ENCODE measurements around the gene MAP3K21. TPM values are rescaled to one million over a fixed set of nuclear protein-coding genes. Genes with fewer than 3 reads are reported as not detected.

MAP3K21 gene
- total RNA-seq, 1 donor from 2014 or later, result 0.52 TPM

DNA sequence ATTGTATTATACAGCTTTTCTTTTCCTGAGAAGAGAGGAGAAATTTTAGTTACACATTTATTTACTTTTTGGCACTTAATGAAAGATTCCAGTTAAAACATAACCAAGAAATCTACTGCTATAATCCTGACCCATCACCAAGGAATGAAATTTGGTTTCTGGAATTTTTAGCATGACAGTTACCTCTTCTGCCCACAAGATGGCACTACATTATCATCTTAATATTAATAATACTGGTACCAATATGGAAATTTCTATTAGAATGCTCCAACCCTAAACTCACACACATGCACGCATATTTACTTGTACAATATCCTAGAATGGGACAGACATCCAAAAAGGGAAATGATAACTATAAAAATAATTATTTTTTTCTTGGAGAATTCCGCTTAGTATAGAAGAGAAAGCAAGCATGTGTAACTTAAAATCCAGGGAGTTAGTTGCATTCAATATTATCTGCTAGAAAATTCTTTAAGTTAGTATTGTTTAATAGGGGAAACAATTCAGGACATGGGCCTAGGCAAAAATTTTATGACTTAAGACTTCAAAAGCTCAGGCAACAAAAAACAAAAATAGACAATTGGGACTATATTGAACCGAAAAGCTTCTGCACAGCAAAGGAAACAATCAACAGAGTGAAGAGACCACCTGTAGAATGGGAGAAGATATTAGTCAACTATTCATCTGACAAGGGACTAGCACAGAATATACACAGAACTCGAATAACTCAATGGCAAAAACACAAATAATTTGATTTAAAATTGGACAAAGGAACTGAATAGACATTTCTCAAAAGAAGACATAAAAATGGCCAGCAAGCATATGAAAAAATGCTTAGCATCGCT is 37.4 kb downstream of the MAP3K21 start:
- Histone ChIP-seq H3K36me3 (ENCODE audit: control insufficient read depth in 3 of 3, insufficient read depth in 3 of 3, low read length in 3 of 3) (no peaks in the 10 kb centered on the region), H3K9me3 (ENCODE audit: control insufficient read depth in 3 of 3, low read length in 3 of 3) (no peaks in the 10 kb centered on the region), H3K27me3 (ENCODE audit: control insufficient read depth in 3 of 3, insufficient read depth in 3 of 3, low read length in 3 of 3) (peaks cover 0 to 8% (median 0%) of the 10 kb centered on the region in 3 donors), H3K4me1 (ENCODE audit: control insufficient read depth in 3 of 3, insufficient read depth in 3 of 3, low read length in 3 of 3) (no peaks in the 10 kb centered on the region), H3K27ac (ENCODE audit: low read depth, low read length) (no peak overlapping the region), H3K4me3 (ENCODE audit: low read length in 3 of 3) (no peak overlapping the region), H3K9ac (ENCODE audit: low read depth in 1 of 3, low read length in 3 of 3) (no peak overlapping the region)

- Histone ChIP-seq H3K4me1 (ENCODE audit: control insufficient read depth in 3 of 3, insufficient read depth in 3 of 3, low read length in 3 of 3) (no peaks in the 10 kb centered on the region), H3K9ac (ENCODE audit: low read depth in 1 of 3, low read length in 3 of 3) (no peak overlapping the region), H3K27me3 (ENCODE audit: control insufficient read depth in 3 of 3, insufficient read depth in 3 of 3, low read length in 3 of 3) (peaks cover 0 to 8% (median 0%) of the 10 kb centered on the region in 3 donors), H3K4me3 (ENCODE audit: low read length in 3 of 3) (no peak overlapping the region), H3K9me3 (ENCODE audit: control insufficient read depth in 3 of 3, low read length in 3 of 3) (no peaks in the 10 kb centered on the region), H3K27ac (ENCODE audit: low read depth, low read length) (no peak overlapping the region), H3K36me3 (ENCODE audit: control insufficient read depth in 3 of 3, insufficient read depth in 3 of 3, low read length in 3 of 3) (no peaks in the 10 kb centered on the region)
Measured at GRCh38 chr1:233366575-233366974, 39.1 kb downstream of the MAP3K21 start.

DNA sequence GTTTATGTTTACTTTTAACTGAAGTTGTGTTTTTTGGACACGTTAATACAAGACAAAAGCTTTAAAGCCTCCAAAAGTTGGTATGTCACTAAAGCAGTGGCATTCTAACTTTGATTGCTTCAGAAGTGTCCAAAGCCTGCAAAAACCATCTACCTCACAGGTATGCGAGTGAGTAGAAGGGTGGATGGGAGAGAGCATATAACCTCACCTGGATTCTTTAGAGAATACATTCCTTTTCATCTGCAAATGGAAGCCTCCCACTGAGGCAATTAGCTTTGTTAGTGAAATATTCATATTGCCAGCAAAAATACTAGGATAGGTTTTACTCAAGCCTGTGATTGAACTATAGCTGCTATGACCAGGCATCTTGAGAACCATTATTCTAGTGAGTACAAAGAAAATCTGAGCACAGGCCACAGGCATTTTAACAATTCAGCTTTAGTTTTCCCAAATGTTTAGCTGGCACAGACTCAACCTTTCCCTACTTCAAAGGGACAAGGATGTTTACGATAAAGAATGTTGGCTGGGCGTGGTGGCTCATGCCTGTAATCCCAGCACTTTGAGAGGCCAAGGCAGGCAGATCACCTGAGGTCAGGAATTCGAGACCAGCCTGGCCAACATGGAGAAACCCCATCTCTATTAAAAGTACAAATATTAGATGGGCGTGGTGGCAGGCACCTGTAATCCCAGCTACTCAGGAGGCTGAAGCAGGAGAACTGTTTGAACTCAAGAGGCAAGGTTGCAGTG is 39.7 kb downstream of the MAP3K21 start:
- Histone ChIP-seq H3K27ac (ENCODE audit: low read depth, low read length) (no peak overlapping the region), H3K9ac (ENCODE audit: low read depth in 1 of 3, low read length in 3 of 3) (no peak overlapping the region), H3K4me3 (ENCODE audit: low read length in 3 of 3) (no peak overlapping the region), H3K36me3 (ENCODE audit: control insufficient read depth in 3 of 3, insufficient read depth in 3 of 3, low read length in 3 of 3) (no peaks in the 10 kb centered on the region), H3K27me3 (ENCODE audit: control insufficient read depth in 3 of 3, insufficient read depth in 3 of 3, low read length in 3 of 3) (peaks cover 0 to 2% (median 0%) of the 10 kb centered on the region in 3 donors), H3K4me1 (ENCODE audit: control insufficient read depth in 3 of 3, insufficient read depth in 3 of 3, low read length in 3 of 3) (no peaks in the 10 kb centered on the region), H3K9me3 (ENCODE audit: control insufficient read depth in 3 of 3, low read length in 3 of 3) (no peaks in the 10 kb centered on the region)

DNA sequence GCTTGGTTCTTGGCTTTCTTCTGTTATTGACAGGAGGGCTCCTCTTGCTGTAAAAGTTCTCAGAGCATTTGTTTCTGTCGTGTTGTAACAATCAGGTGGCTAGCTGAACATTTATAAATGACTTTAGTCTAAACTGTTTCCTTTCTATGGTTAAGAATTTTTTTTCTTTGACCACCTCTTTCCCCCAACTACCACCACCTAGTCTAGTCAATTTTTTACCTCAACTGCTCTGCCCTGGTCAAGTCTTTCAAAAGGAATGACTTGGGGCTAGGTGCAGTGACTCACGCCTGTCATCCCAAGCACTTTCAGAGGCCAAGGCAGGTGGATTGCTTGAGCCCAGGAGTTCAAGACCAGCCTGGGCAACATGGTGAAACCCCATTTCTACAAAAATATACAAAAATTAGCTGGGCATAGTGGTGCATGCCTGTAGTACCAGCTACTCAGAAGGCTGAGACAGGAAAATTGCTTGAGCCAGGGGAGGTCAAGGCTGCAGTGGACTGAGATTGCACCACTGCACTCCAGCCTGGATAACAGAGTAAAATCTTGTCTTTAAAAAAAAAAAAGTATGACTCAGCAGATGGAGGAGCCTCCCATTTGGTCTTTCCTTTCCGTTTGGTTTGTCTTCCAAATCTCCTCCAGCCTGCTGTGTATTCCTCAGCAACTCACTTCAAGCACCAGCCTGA is 40.7 kb downstream of the MAP3K21 start:
- Histone ChIP-seq H3K4me3 (ENCODE audit: low read length in 3 of 3) (no peak overlapping the region), H3K9ac (ENCODE audit: low read depth in 1 of 3, low read length in 3 of 3) (no peak overlapping the region), H3K9me3 (ENCODE audit: control insufficient read depth in 3 of 3, low read length in 3 of 3) (no peaks in the 10 kb centered on the region), H3K4me1 (ENCODE audit: control insufficient read depth in 3 of 3, insufficient read depth in 3 of 3, low read length in 3 of 3) (no peaks in the 10 kb centered on the region), H3K27ac (ENCODE audit: low read depth, low read length) (no peak overlapping the region), H3K36me3 (ENCODE audit: control insufficient read depth in 3 of 3, insufficient read depth in 3 of 3, low read length in 3 of 3) (no peaks in the 10 kb centered on the region), H3K27me3 (ENCODE audit: control insufficient read depth in 3 of 3, insufficient read depth in 3 of 3, low read length in 3 of 3) (no peaks in the 10 kb centered on the region)

DNA sequence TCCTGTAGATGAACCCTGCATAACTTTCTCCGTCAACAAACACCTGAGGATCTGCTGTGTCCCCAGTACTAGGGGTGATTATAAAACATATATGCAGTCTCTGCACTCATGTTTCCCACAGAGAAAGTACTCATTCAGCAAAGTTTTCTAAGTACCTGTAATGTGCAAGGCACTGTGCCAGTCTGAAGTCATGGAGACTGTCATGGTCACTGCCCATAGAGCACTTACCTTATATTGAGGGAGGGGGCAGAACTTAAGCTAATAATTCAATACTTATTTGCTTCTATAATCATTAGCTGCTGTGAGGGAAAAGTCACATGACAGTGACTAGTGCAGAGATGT is 41.2 kb downstream of the MAP3K21 start:
- H3K4me3 ChIP-seq (ENCODE audit: low read length in 3 of 3), result no peak overlapping the region
- no peak overlapping the region for H3K27ac ChIP-seq (ENCODE audit: low read depth, low read length)
- H3K9me3 ChIP-seq (ENCODE audit: control insufficient read depth in 3 of 3, low read length in 3 of 3), result no peaks in the 10 kb centered on the region
- no peak overlapping the region for H3K9ac ChIP-seq (ENCODE audit: low read depth in 1 of 3, low read length in 3 of 3)
- H3K4me1 ChIP-seq (ENCODE audit: control insufficient read depth in 3 of 3, insufficient read depth in 3 of 3, low read length in 3 of 3), result no peaks in the 10 kb centered on the region
- no peaks in the 10 kb centered on the region for H3K27me3 ChIP-seq (ENCODE audit: control insufficient read depth in 3 of 3, insufficient read depth in 3 of 3, low read length in 3 of 3)
- no peaks in the 10 kb centered on the region for H3K36me3 ChIP-seq (ENCODE audit: control insufficient read depth in 3 of 3, insufficient read depth in 3 of 3, low read length in 3 of 3)

- Histone ChIP-seq H3K4me1 (ENCODE audit: control insufficient read depth in 3 of 3, insufficient read depth in 3 of 3, low read length in 3 of 3) (no peaks in the 10 kb centered on the region), H3K27me3 (ENCODE audit: control insufficient read depth in 3 of 3, insufficient read depth in 3 of 3, low read length in 3 of 3) (no peaks in the 10 kb centered on the region), H3K9me3 (ENCODE audit: control insufficient read depth in 3 of 3, low read length in 3 of 3) (no peaks in the 10 kb centered on the region), H3K4me3 (ENCODE audit: low read length in 3 of 3) (no peak overlapping the region), H3K36me3 (ENCODE audit: control insufficient read depth in 3 of 3, insufficient read depth in 3 of 3, low read length in 3 of 3) (no peaks in the 10 kb centered on the region), H3K9ac (ENCODE audit: low read depth in 1 of 3, low read length in 3 of 3) (no peak overlapping the region), H3K27ac (ENCODE audit: low read depth, low read length) (no peak overlapping the region)
Measured at GRCh38 chr1:233372218-233373120, 44.9 kb downstream of the MAP3K21 start.

- Histone ChIP-seq H3K9ac (ENCODE audit: low read depth in 1 of 3, low read length in 3 of 3) (no peak overlapping the region), H3K9me3 (ENCODE audit: control insufficient read depth in 3 of 3, low read length in 3 of 3) (no peaks in the 10 kb centered on the region), H3K27me3 (ENCODE audit: control insufficient read depth in 3 of 3, insufficient read depth in 3 of 3, low read length in 3 of 3) (no peaks in the 10 kb centered on the region), H3K4me1 (ENCODE audit: control insufficient read depth in 3 of 3, insufficient read depth in 3 of 3, low read length in 3 of 3) (no peaks in the 10 kb centered on the region), H3K4me3 (ENCODE audit: low read length in 3 of 3) (no peak overlapping the region), H3K27ac (ENCODE audit: low read depth, low read length) (no peak overlapping the region), H3K36me3 (ENCODE audit: control insufficient read depth in 3 of 3, insufficient read depth in 3 of 3, low read length in 3 of 3) (no peaks in the 10 kb centered on the region)
Measured at GRCh38 chr1:233373226-233373625, 45.7 kb downstream of the MAP3K21 start.

DNA sequence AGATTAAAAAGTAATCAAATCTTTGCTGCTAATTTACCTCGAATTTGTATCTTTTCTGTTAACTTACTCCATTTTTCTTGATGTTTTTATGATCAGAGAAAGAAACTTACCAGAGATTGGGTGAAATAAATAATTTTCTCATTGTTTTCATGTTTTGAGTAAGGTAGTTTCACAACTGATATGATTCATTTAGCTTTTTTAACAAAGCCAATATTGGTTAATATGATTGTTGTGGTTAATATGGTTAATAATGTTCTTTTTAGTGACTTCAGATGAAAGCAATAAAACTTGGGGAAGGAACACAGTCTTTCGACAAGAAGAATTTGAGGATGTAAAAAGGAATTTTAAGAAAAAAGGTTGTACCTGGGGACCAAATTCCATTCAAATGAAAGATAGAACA is 48.1 kb downstream of the MAP3K21 start:
- H3K27me3 ChIP-seq (ENCODE audit: control insufficient read depth in 3 of 3, insufficient read depth in 3 of 3, low read length in 3 of 3), result no peaks in the 10 kb centered on the region
- no peaks in the 10 kb centered on the region for H3K4me1 ChIP-seq (ENCODE audit: control insufficient read depth in 3 of 3, insufficient read depth in 3 of 3, low read length in 3 of 3)
- H3K9me3 ChIP-seq (ENCODE audit: control insufficient read depth in 3 of 3, low read length in 3 of 3), result no peaks in the 10 kb centered on the region
- no peak overlapping the region for H3K9ac ChIP-seq (ENCODE audit: low read depth in 1 of 3, low read length in 3 of 3)
- H3K36me3 ChIP-seq (ENCODE audit: control insufficient read depth in 3 of 3, insufficient read depth in 3 of 3, low read length in 3 of 3), result no peaks in the 10 kb centered on the region
- no peak overlapping the region for H3K27ac ChIP-seq (ENCODE audit: low read depth, low read length)
- no peak overlapping the region for H3K4me3 ChIP-seq (ENCODE audit: low read length in 3 of 3)

DNA sequence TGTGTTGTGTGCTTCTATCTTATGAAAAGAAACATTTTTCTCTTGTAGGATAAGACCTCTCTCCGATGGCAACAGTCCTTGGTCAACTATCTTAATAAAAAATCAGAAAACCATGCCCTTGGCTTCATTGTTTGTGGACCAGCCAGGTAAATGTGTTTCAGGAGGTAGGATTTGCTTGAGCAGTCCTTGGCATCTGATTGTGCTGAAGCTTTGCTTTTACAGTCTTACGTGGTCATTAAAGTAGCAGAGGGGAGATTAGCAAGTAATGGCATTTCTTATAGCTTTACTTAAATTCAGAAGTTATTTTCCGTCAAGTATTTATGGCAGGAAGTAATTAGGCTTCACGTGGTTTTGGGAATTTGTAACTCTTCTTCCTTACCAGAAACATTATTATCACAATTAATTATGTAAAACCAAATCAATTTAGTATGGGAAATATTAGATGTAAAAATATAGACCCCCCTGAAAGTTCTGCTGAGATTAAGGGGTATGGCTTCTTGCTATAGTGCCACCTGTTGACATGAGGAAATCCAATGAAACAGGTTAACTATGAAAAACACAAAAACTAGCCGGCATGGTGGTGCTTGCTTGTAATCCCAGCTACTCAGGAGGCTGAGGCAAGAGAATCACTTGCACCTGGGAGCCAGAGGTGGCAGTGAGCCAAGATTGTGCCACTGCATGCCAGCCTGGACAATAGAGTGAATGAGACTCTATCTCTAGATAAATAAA is 49.0 kb downstream of the MAP3K21 start:
- no peaks in the 10 kb centered on the region for H3K9me3 ChIP-seq (ENCODE audit: control insufficient read depth in 3 of 3, low read length in 3 of 3)
- H3K36me3 ChIP-seq (ENCODE audit: control insufficient read depth in 3 of 3, insufficient read depth in 3 of 3, low read length in 3 of 3), result no peaks in the 10 kb centered on the region
- no peak overlapping the region for H3K27ac ChIP-seq (ENCODE audit: low read depth, low read length)
- no peaks in the 10 kb centered on the region for H3K4me1 ChIP-seq (ENCODE audit: control insufficient read depth in 3 of 3, insufficient read depth in 3 of 3, low read length in 3 of 3)
- no peak overlapping the region for H3K9ac ChIP-seq (ENCODE audit: low read depth in 1 of 3, low read length in 3 of 3)
- H3K27me3 ChIP-seq (ENCODE audit: control insufficient read depth in 3 of 3, insufficient read depth in 3 of 3, low read length in 3 of 3), result no peaks in the 10 kb centered on the region
- H3K4me3 ChIP-seq (ENCODE audit: low read length in 3 of 3), result no peak overlapping the region

Measured in skeletal muscle tissue (tissue), 4 donors.